ENCODE measurements around the gene SBNO2. TPM values are rescaled to one million over a fixed set of nuclear protein-coding genes. Genes with fewer than 3 reads are reported as not detected.

Gene SBNO2
- total and polyA plus RNA-seq, 9 of the 15 experiments (the other 6 are each of a cell fraction or from before 2014, with no cell fraction given): 0.01 to 46.2 (median 6.7) TPM

- TF ChIP-seq KDM4B (IDR thresholded peaks at IDR 0.05; ENCODE audit: borderline replicate concordance in 2 of 2, low read depth in 1 of 2): 0 out of 4 replicates have a peak, but pooled peaks of 1 of the 2 experiments have one; percentile 53
- TF ChIP-seq CHD2 (IDR thresholded peaks at IDR 0.05; ENCODE audit: low read depth, low read length): 0 out of 2 replicates have a peak, but pooled peaks have one; percentile 13
- no peak for TF ChIP-seq CBFA2T2 (conservative IDR thresholded peaks at IDR 0.05)
- TF ChIP-seq, protein P1, sequence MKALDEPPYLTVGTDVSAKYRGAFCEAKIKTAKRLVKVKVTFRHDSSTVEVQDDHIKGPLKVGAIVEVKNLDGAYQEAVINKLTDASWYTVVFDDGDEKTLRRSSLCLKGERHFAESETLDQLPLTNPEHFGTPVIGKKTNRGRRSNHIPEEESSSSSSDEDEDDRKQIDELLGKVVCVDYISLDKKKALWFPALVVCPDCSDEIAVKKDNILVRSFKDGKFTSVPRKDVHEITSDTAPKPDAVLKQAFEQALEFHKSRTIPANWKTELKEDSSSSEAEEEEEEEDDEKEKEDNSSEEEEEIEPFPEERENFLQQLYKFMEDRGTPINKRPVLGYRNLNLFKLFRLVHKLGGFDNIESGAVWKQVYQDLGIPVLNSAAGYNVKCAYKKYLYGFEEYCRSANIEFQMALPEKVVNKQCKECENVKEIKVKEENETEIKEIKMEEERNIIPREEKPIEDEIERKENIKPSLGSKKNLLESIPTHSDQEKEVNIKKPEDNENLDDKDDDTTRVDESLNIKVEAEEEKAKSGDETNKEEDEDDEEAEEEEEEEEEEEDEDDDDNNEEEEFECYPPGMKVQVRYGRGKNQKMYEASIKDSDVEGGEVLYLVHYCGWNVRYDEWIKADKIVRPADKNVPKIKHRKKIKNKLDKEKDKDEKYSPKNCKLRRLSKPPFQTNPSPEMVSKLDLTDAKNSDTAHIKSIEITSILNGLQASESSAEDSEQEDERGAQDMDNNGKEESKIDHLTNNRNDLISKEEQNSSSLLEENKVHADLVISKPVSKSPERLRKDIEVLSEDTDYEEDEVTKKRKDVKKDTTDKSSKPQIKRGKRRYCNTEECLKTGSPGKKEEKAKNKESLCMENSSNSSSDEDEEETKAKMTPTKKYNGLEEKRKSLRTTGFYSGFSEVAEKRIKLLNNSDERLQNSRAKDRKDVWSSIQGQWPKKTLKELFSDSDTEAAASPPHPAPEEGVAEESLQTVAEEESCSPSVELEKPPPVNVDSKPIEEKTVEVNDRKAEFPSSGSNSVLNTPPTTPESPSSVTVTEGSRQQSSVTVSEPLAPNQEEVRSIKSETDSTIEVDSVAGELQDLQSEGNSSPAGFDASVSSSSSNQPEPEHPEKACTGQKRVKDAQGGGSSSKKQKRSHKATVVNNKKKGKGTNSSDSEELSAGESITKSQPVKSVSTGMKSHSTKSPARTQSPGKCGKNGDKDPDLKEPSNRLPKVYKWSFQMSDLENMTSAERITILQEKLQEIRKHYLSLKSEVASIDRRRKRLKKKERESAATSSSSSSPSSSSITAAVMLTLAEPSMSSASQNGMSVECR (CRISPR knock-in tag; IDR thresholded peaks at IDR 0.05): peak; percentile 53; the same call in 1 of the 2 replicates
- TF ChIP-seq, protein P2, sequence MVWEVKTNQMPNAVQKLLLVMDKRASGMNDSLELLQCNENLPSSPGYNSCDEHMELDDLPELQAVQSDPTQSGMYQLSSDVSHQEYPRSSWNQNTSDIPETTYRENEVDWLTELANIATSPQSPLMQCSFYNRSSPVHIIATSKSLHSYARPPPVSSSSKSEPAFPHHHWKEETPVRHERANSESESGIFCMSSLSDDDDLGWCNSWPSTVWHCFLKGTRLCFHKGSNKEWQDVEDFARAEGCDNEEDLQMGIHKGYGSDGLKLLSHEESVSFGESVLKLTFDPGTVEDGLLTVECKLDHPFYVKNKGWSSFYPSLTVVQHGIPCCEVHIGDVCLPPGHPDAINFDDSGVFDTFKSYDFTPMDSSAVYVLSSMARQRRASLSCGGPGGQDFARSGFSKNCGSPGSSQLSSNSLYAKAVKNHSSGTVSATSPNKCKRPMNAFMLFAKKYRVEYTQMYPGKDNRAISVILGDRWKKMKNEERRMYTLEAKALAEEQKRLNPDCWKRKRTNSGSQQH (CRISPR knock-in tag; IDR thresholded peaks at IDR 0.05): no peak
- no peak for TF ChIP-seq ELF1 (tag; IDR thresholded peaks at IDR 0.05)
- no peak for TF ChIP-seq ETV1 (tag; conservative IDR thresholded peaks at IDR 0.05; ENCODE audit: low read depth)
- TF ChIP-seq RBFOX2 (IDR thresholded peaks at IDR 0.05; ENCODE audit: low read depth, low read length): peak; percentile 52
- 0 out of 2 replicates have a peak, but pooled peaks have one; percentile 39 for TF ChIP-seq BRD4 (IDR thresholded peaks at IDR 0.05)
- TF ChIP-seq GABPB1 (CRISPR knock-in tag; IDR thresholded peaks at IDR 0.05): peak; percentile 61; the same call in 1 of the 2 replicates
- TF ChIP-seq ADNP (tag; IDR thresholded peaks at IDR 0.05): no peak
- no peak for TF ChIP-seq ZNF431 (CRISPR knock-in tag; IDR thresholded peaks at IDR 0.05)
- TF ChIP-seq KAT8 (IDR thresholded peaks at IDR 0.05; ENCODE audit: low read depth): no peak
- TF ChIP-seq ZFP1 (CRISPR knock-in tag; IDR thresholded peaks at IDR 0.05): no peak
- TF ChIP-seq POLR2B (IDR thresholded peaks at IDR 0.05; ENCODE audit: low read depth, partially characterized antibody): no peak
- no peak for TF ChIP-seq HNRNPL (IDR thresholded peaks at IDR 0.05; ENCODE audit: low read depth, low read length)
- TF ChIP-seq ATF3 (IDR thresholded peaks at IDR 0.05): no peak
- no peak for TF ChIP-seq ATF3 (CRISPR knock-in tag; conservative IDR thresholded peaks at IDR 0.05)
- TF ChIP-seq ZBTB9 (CRISPR knock-in tag; IDR thresholded peaks at IDR 0.05): peak; percentile 24; the same call in 1 of the 2 replicates
- TF ChIP-seq SLC30A9 (CRISPR knock-in tag; IDR thresholded peaks at IDR 0.05): no peak
- no peak for TF ChIP-seq LCOR (CRISPR knock-in tag; IDR thresholded peaks at IDR 0.05)
Measured at GRCh38 chr19:1074544-1075283, 99.4 kb downstream of the SBNO2 start (continued).
